Measurements from ENCODE around the gene ATP9B.
"Not testable (repeated sequence)": the region's sequence is repeated elsewhere in the genome, so short reads cannot be mapped to it uniquely, and the experiment has no call there.

Gene ATP9B

GRCh38 chr18:79371561-79372121, 302.4 kb downstream of the ATP9B start:
- DNase-seq (ENCODE audit: low read depth) = no peak
- H3K9me3 ChIP-seq (ENCODE audit: control insufficient read depth, low read length) = no peaks in the 10 kb centered on the region
- no peak overlapping the region for H3K4me3 ChIP-seq (ENCODE audit: low read length)
- no peak overlapping the region for H3K9ac ChIP-seq (ENCODE audit: low read length)
- H3K27me3 ChIP-seq (replicated peaks; ENCODE audit: control insufficient read depth, insufficient read depth, low read length) = no peaks in the 10 kb centered on the region
- H3K4me1 ChIP-seq (ENCODE audit: control insufficient read depth, insufficient read depth, low read length) = peaks cover under 1% of the 10 kb centered on the region
- peaks cover 11% of the 10 kb centered on the region for H3K36me3 ChIP-seq (ENCODE audit: control insufficient read depth, insufficient read depth, low read length, severe bottlenecking)

- H3K9ac ChIP-seq (ENCODE audit: low read length) = no peak overlapping the region
- peaks cover 16% of the 10 kb centered on the region for H3K36me3 ChIP-seq (ENCODE audit: control insufficient read depth, insufficient read depth, low read length, severe bottlenecking)
- no peaks in the 10 kb centered on the region for H3K27me3 ChIP-seq (replicated peaks; ENCODE audit: control insufficient read depth, insufficient read depth, low read length)
- DNase-seq (ENCODE audit: low read depth) = no peak
- no peaks in the 10 kb centered on the region for H3K9me3 ChIP-seq (ENCODE audit: control insufficient read depth, low read length)
- no peak overlapping the region for H3K4me3 ChIP-seq (ENCODE audit: low read length)
- no peaks in the 10 kb centered on the region for H3K4me1 ChIP-seq (ENCODE audit: control insufficient read depth, insufficient read depth, low read length)
Observed at GRCh38 chr18:79372461-79372860, 303.3 kb downstream of the ATP9B start.

GRCh38 chr18:79372991-79373390, 303.8 kb downstream of the ATP9B start:
- DNase-seq (ENCODE audit: low read depth) = no peak
- no peak overlapping the region for H3K9ac ChIP-seq (ENCODE audit: low read length)
- H3K4me3 ChIP-seq (ENCODE audit: low read length) = no peak overlapping the region
- H3K27me3 ChIP-seq (replicated peaks; ENCODE audit: control insufficient read depth, insufficient read depth, low read length) = no peaks in the 10 kb centered on the region
- H3K9me3 ChIP-seq (ENCODE audit: control insufficient read depth, low read length) = no peaks in the 10 kb centered on the region
- H3K36me3 ChIP-seq (ENCODE audit: control insufficient read depth, insufficient read depth, low read length, severe bottlenecking) = peaks cover 20% of the 10 kb centered on the region
- no peaks in the 10 kb centered on the region for H3K4me1 ChIP-seq (ENCODE audit: control insufficient read depth, insufficient read depth, low read length)

GRCh38 chr18:79373736-79374135, 304.5 kb downstream of the ATP9B start:
- Histone ChIP-seq H3K27me3 (replicated peaks; ENCODE audit: control insufficient read depth, insufficient read depth, low read length) (no peaks in the 10 kb centered on the region), H3K4me3 (ENCODE audit: low read length) (no peak overlapping the region), H3K9me3 (ENCODE audit: control insufficient read depth, low read length) (no peaks in the 10 kb centered on the region), H3K36me3 (ENCODE audit: control insufficient read depth, insufficient read depth, low read length, severe bottlenecking) (peaks cover 23% of the 10 kb centered on the region), H3K4me1 (ENCODE audit: control insufficient read depth, insufficient read depth, low read length) (no peaks in the 10 kb centered on the region), H3K9ac (ENCODE audit: low read length) (no peak overlapping the region)
- no peak for DNase-seq (ENCODE audit: low read depth)

- H3K27me3 ChIP-seq (replicated peaks; ENCODE audit: control insufficient read depth, insufficient read depth, low read length) = no peaks in the 10 kb centered on the region
- no peaks in the 10 kb centered on the region for H3K4me1 ChIP-seq (ENCODE audit: control insufficient read depth, insufficient read depth, low read length)
- DNase-seq (ENCODE audit: low read depth) = no peak
- no peak overlapping the region for H3K4me3 ChIP-seq (ENCODE audit: low read length)
- H3K9me3 ChIP-seq (ENCODE audit: control insufficient read depth, low read length) = no peaks in the 10 kb centered on the region
- no peak overlapping the region for H3K9ac ChIP-seq (ENCODE audit: low read length)
- H3K36me3 ChIP-seq (ENCODE audit: control insufficient read depth, insufficient read depth, low read length, severe bottlenecking) = peaks cover 23% of the 10 kb centered on the region
Observed at GRCh38 chr18:79374408-79375171, 305.4 kb downstream of the ATP9B start.

GRCh38 chr18:79375441-79376154, 306.4 kb downstream of the ATP9B start:
- DNase-seq (ENCODE audit: low read depth) = no peak
- Histone ChIP-seq H3K9me3 (ENCODE audit: control insufficient read depth, low read length) (no peaks in the 10 kb centered on the region), H3K27me3 (replicated peaks; ENCODE audit: control insufficient read depth, insufficient read depth, low read length) (no peaks in the 10 kb centered on the region), H3K9ac (ENCODE audit: low read length) (no peak overlapping the region), H3K4me1 (ENCODE audit: control insufficient read depth, insufficient read depth, low read length) (no peaks in the 10 kb centered on the region), H3K4me3 (ENCODE audit: low read length) (no peak overlapping the region), H3K36me3 (ENCODE audit: control insufficient read depth, insufficient read depth, low read length, severe bottlenecking) (peaks cover 23% of the 10 kb centered on the region)

GRCh38 chr18:79376661-79377060, 307.5 kb downstream of the ATP9B start:
- H3K4me3 ChIP-seq (ENCODE audit: low read length); H3K9ac ChIP-seq (ENCODE audit: low read length); H3K4me1 ChIP-seq (ENCODE audit: control insufficient read depth, insufficient read depth, low read length); H3K27me3 ChIP-seq (replicated peaks; ENCODE audit: control insufficient read depth, insufficient read depth, low read length); H3K9me3 ChIP-seq (ENCODE audit: control insufficient read depth, low read length); DNase-seq (ENCODE audit: low read depth): not testable (repeated sequence)
- peaks cover 21% of the 10 kb centered on the region for H3K36me3 ChIP-seq (ENCODE audit: control insufficient read depth, insufficient read depth, low read length, severe bottlenecking)

GRCh38 chr18:79377187-79377891, 308.1 kb downstream of the ATP9B start:
- no peaks in the 10 kb centered on the region for H3K9me3 ChIP-seq (ENCODE audit: control insufficient read depth, low read length)

GRCh38 chr18:79378536-79379250, 309.5 kb downstream of the ATP9B start:
- peak; percentile 81 for DNase-seq (ENCODE audit: low read depth)
- H3K4me3 ChIP-seq (ENCODE audit: low read length) = no peak overlapping the region
- no peaks in the 10 kb centered on the region for H3K9me3 ChIP-seq (ENCODE audit: control insufficient read depth, low read length)
- peaks cover 18% of the 10 kb centered on the region for H3K36me3 ChIP-seq (ENCODE audit: control insufficient read depth, insufficient read depth, low read length, severe bottlenecking)
- peaks cover 22% of the 10 kb centered on the region for H3K27me3 ChIP-seq (replicated peaks; ENCODE audit: control insufficient read depth, insufficient read depth, low read length)
- H3K9ac ChIP-seq (ENCODE audit: low read length) = no peak overlapping the region
- H3K4me1 ChIP-seq (ENCODE audit: control insufficient read depth, insufficient read depth, low read length) = no peaks in the 10 kb centered on the region

More at GRCh38 chr18:79377187-79377891, 308.1 kb downstream of the ATP9B start:
- DNase-seq (ENCODE audit: low read depth) = no peak
- H3K4me3 ChIP-seq (ENCODE audit: low read length) = no peak overlapping the region
- no peak overlapping the region for H3K9ac ChIP-seq (ENCODE audit: low read length)
- peaks cover 10% of the 10 kb centered on the region for H3K27me3 ChIP-seq (replicated peaks; ENCODE audit: control insufficient read depth, insufficient read depth, low read length)
- H3K36me3 ChIP-seq (ENCODE audit: control insufficient read depth, insufficient read depth, low read length, severe bottlenecking) = peaks cover 18% of the 10 kb centered on the region
- H3K4me1 ChIP-seq (ENCODE audit: control insufficient read depth, insufficient read depth, low read length) = no peaks in the 10 kb centered on the region

GRCh38 chr18:79379251-79379905, 310.2 kb downstream of the ATP9B start:
- DNase-seq (ENCODE audit: low read depth) = no peak
- Histone ChIP-seq H3K9ac (ENCODE audit: low read length) (no peak overlapping the region), H3K36me3 (ENCODE audit: control insufficient read depth, insufficient read depth, low read length, severe bottlenecking) (peaks cover 18% of the 10 kb centered on the region), H3K9me3 (ENCODE audit: control insufficient read depth, low read length) (no peaks in the 10 kb centered on the region), H3K27me3 (replicated peaks; ENCODE audit: control insufficient read depth, insufficient read depth, low read length) (peaks cover 29% of the 10 kb centered on the region), H3K4me3 (ENCODE audit: low read length) (no peak overlapping the region), H3K4me1 (ENCODE audit: control insufficient read depth, insufficient read depth, low read length) (no peaks in the 10 kb centered on the region)

All from adipocyte (in vitro differentiated cells).